ENCODE results near the gene AMPD2.

AMPD2 gene

GRCh38 chr1:109589177-109589576, 30.5 kb upstream of the AMPD2 start:
- no peaks in the 10 kb centered on the region for H3K9me3 ChIP-seq (replicated peaks in 1 of 2; ENCODE audit: control insufficient read depth in 2 of 2, insufficient read depth in 1 of 2, low read depth in 1 of 2, low read length in 2 of 2)
- H2AK5ac ChIP-seq (ENCODE audit: low read depth, low read length) = no peak overlapping the region
- no peaks in the 10 kb centered on the region for H3K4me1 ChIP-seq (ENCODE audit: control insufficient read depth in 2 of 2, insufficient read depth in 1 of 2, low read depth in 1 of 2, low read length in 2 of 2)
- no peak overlapping the region for H2BK120ac ChIP-seq (ENCODE audit: low read depth, low read length)
- H3K27me3 ChIP-seq (ENCODE audit: control insufficient read depth in 3 of 3, insufficient read depth in 3 of 3, low read depth in 1 of 3, low read length in 3 of 3) = no peaks in the 10 kb centered on the region
- no peak overlapping the region for H2BK5ac ChIP-seq (ENCODE audit: low read length)
- no peak overlapping the region for H3K4me2 ChIP-seq (ENCODE audit: insufficient read depth, low read length, poor library complexity, severe bottlenecking)
- no peak overlapping the region for H3K23ac ChIP-seq (ENCODE audit: low read depth, low read length, poor library complexity)
- WGBS, 2 donors (ENCODE audit: extremely low coverage in 2 of 2, insufficient read length in 2 of 2, insufficient replicate concordance in 1 of 2) = no CpG with 5 or more reads among the region's 3 CpGs
- no peak overlapping the region for H2BK15ac ChIP-seq (ENCODE audit: low read length)
- H2AFZ ChIP-seq (ENCODE audit: low read length) = no peak overlapping the region
- no peak for DNase-seq (ENCODE audit: low spot score)
- no peak overlapping the region for H3K4ac ChIP-seq (ENCODE audit: low read length)
- no peak overlapping the region for H4K8ac ChIP-seq (ENCODE audit: low read depth, low read length)
- no peak overlapping the region for H3K14ac ChIP-seq (ENCODE audit: low read length)
- H2BK12ac ChIP-seq (ENCODE audit: low read length) = no peak overlapping the region
- peaks cover 12 to 98% of the 10 kb centered on the region in 2 donors for H3K36me3 ChIP-seq (replicated peaks in 1 of 2; ENCODE audit: control insufficient read depth in 2 of 2, insufficient read depth in 2 of 2, low read length in 2 of 2)
- no peak overlapping the region for H3K4me3 ChIP-seq (ENCODE audit: low read length in 2 of 2)
- H4K91ac ChIP-seq (ENCODE audit: low read depth, low read length, poor library complexity) = no peak overlapping the region
- H3K79me1 ChIP-seq (ENCODE audit: low read depth, low read length) = peaks cover 1% of the 10 kb centered on the region
- no peak overlapping the region for H3K27ac ChIP-seq (replicated peaks; ENCODE audit: low read length)
- no peak overlapping the region for H3K9ac ChIP-seq (ENCODE audit: low read depth, low read length, poor library complexity)
- H3K18ac ChIP-seq (ENCODE audit: low read length) = no peak overlapping the region

GRCh38 chr1:109589679-109590078, 30.0 kb upstream of the AMPD2 start:
- Histone ChIP-seq H3K9ac (ENCODE audit: low read depth, low read length, poor library complexity) (no peak overlapping the region), H3K79me1 (ENCODE audit: low read depth, low read length) (peaks cover 1% of the 10 kb centered on the region), H3K36me3 (replicated peaks in 1 of 2; ENCODE audit: control insufficient read depth in 2 of 2, insufficient read depth in 2 of 2, low read length in 2 of 2) (peaks cover 12 to 97% of the 10 kb centered on the region in 2 donors), H3K9me3 (replicated peaks in 1 of 2; ENCODE audit: control insufficient read depth in 2 of 2, insufficient read depth in 1 of 2, low read depth in 1 of 2, low read length in 2 of 2) (no peaks in the 10 kb centered on the region), H3K18ac (ENCODE audit: low read length) (no peak overlapping the region), H3K27me3 (ENCODE audit: control insufficient read depth in 3 of 3, insufficient read depth in 3 of 3, low read depth in 1 of 3, low read length in 3 of 3) (no peaks in the 10 kb centered on the region), H2AFZ (ENCODE audit: low read length) (no peak overlapping the region), H4K91ac (ENCODE audit: low read depth, low read length, poor library complexity) (no peak overlapping the region), H3K4me2 (ENCODE audit: insufficient read depth, low read length, poor library complexity, severe bottlenecking) (no peak overlapping the region), H3K4me1 (ENCODE audit: control insufficient read depth in 2 of 2, insufficient read depth in 1 of 2, low read depth in 1 of 2, low read length in 2 of 2) (no peaks in the 10 kb centered on the region), H2BK5ac (ENCODE audit: low read length) (no peak overlapping the region), H3K27ac (replicated peaks; ENCODE audit: low read length) (no peak overlapping the region), H2BK15ac (ENCODE audit: low read length) (no peak overlapping the region), H2BK12ac (ENCODE audit: low read length) (no peak overlapping the region), H4K8ac (ENCODE audit: low read depth, low read length) (no peak overlapping the region), H3K14ac (ENCODE audit: low read length) (no peak overlapping the region), H3K23ac (ENCODE audit: low read depth, low read length, poor library complexity) (no peak overlapping the region), H3K4ac (ENCODE audit: low read length) (no peak overlapping the region), H2AK5ac (ENCODE audit: low read depth, low read length) (no peak overlapping the region), H3K4me3 (ENCODE audit: low read length in 2 of 2) (no peak overlapping the region), H2BK120ac (ENCODE audit: low read depth, low read length) (no peak overlapping the region)
- DNase-seq (ENCODE audit: low spot score) = no peak

GRCh38 chr1:109592916-109593315, 26.7 kb upstream of the AMPD2 start:
- Histone ChIP-seq H2BK15ac (ENCODE audit: low read length) (no peak overlapping the region), H2AK5ac (ENCODE audit: low read depth, low read length) (no peak overlapping the region), H3K9me3 (replicated peaks in 1 of 2; ENCODE audit: control insufficient read depth in 2 of 2, insufficient read depth in 1 of 2, low read depth in 1 of 2, low read length in 2 of 2) (no peaks in the 10 kb centered on the region), H3K4me2 (ENCODE audit: insufficient read depth, low read length, poor library complexity, severe bottlenecking) (no peak overlapping the region), H3K27me3 (ENCODE audit: control insufficient read depth in 3 of 3, insufficient read depth in 3 of 3, low read depth in 1 of 3, low read length in 3 of 3) (no peaks in the 10 kb centered on the region), H3K79me1 (ENCODE audit: low read depth, low read length) (peaks cover 1% of the 10 kb centered on the region), H4K91ac (ENCODE audit: low read depth, low read length, poor library complexity) (no peak overlapping the region), H2BK12ac (ENCODE audit: low read length) (no peak overlapping the region), H3K36me3 (replicated peaks in 1 of 2; ENCODE audit: control insufficient read depth in 2 of 2, insufficient read depth in 2 of 2, low read length in 2 of 2) (peaks cover 4 to 95% of the 10 kb centered on the region in 2 donors), H3K18ac (ENCODE audit: low read length) (no peak overlapping the region), H3K4me1 (ENCODE audit: control insufficient read depth in 2 of 2, insufficient read depth in 1 of 2, low read depth in 1 of 2, low read length in 2 of 2) (no peaks in the 10 kb centered on the region), H2BK120ac (ENCODE audit: low read depth, low read length) (no peak overlapping the region), H3K23ac (ENCODE audit: low read depth, low read length, poor library complexity) (no peak overlapping the region), H3K9ac (ENCODE audit: low read depth, low read length, poor library complexity) (no peak overlapping the region), H2AFZ (ENCODE audit: low read length) (no peak overlapping the region), H3K4ac (ENCODE audit: low read length) (no peak overlapping the region), H3K14ac (ENCODE audit: low read length) (no peak overlapping the region), H4K8ac (ENCODE audit: low read depth, low read length) (no peak overlapping the region), H3K27ac (replicated peaks; ENCODE audit: low read length) (no peak overlapping the region), H3K4me3 (ENCODE audit: low read length in 2 of 2) (no peak overlapping the region), H2BK5ac (ENCODE audit: low read length) (no peak overlapping the region)
- no peak for DNase-seq (ENCODE audit: low spot score)

GRCh38 chr1:109595531-109595930, 24.1 kb upstream of the AMPD2 start:
- Histone ChIP-seq H2BK12ac (ENCODE audit: low read length) (no peak overlapping the region), H4K91ac (ENCODE audit: low read depth, low read length, poor library complexity) (no peak overlapping the region), H2BK120ac (ENCODE audit: low read depth, low read length) (no peak overlapping the region), H3K14ac (ENCODE audit: low read length) (no peak overlapping the region), H3K4me3 (ENCODE audit: low read length in 2 of 2) (no peak overlapping the region), H3K4me2 (ENCODE audit: insufficient read depth, low read length, poor library complexity, severe bottlenecking) (no peak overlapping the region), H3K18ac (ENCODE audit: low read length) (no peak overlapping the region), H3K23ac (ENCODE audit: low read depth, low read length, poor library complexity) (no peak overlapping the region), H2AK5ac (ENCODE audit: low read depth, low read length) (no peak overlapping the region), H4K8ac (ENCODE audit: low read depth, low read length) (no peak overlapping the region), H2BK5ac (ENCODE audit: low read length) (no peak overlapping the region), H3K36me3 (replicated peaks in 1 of 2; ENCODE audit: control insufficient read depth in 2 of 2, insufficient read depth in 2 of 2, low read length in 2 of 2) (peaks cover 6 to 87% of the 10 kb centered on the region in 2 donors), H3K9me3 (replicated peaks in 1 of 2; ENCODE audit: control insufficient read depth in 2 of 2, insufficient read depth in 1 of 2, low read depth in 1 of 2, low read length in 2 of 2) (no peaks in the 10 kb centered on the region), H3K79me1 (ENCODE audit: low read depth, low read length) (no peaks in the 10 kb centered on the region), H2BK15ac (ENCODE audit: low read length) (no peak overlapping the region), H2AFZ (ENCODE audit: low read length) (no peak overlapping the region), H3K4ac (ENCODE audit: low read length) (no peak overlapping the region), H3K9ac (ENCODE audit: low read depth, low read length, poor library complexity) (no peak overlapping the region), H3K27me3 (ENCODE audit: control insufficient read depth in 3 of 3, insufficient read depth in 3 of 3, low read depth in 1 of 3, low read length in 3 of 3) (no peaks in the 10 kb centered on the region), H3K4me1 (ENCODE audit: control insufficient read depth in 2 of 2, insufficient read depth in 1 of 2, low read depth in 1 of 2, low read length in 2 of 2) (peaks cover 0 to 2% of the 10 kb centered on the region in 2 donors), H3K27ac (replicated peaks; ENCODE audit: low read length) (no peak overlapping the region)
- DNase-seq (ENCODE audit: low spot score) = no peak
- WGBS, 2 donors (ENCODE audit: extremely low coverage in 2 of 2, insufficient read length in 2 of 2, insufficient replicate concordance in 1 of 2) = no CpG with 5 or more reads among the region's 2 CpGs
